HCT116 (cell line): Measurements from ENCODE around the gene PARP9.
"Not testable (repeated sequence)": the region's sequence is repeated elsewhere in the genome, so short reads cannot be mapped to it uniquely, and the experiment has no call there.

Source experiments
- CTCF ChIP-seq, 3 experiments: fragments of 200-600 bp in 1 of 3; sonication (generic) in 1 of 3; IDR thresholded peaks in 2 of 3; conservative IDR thresholded peaks in 1 of 3; 2 replicates each; pipeline ENCODE4 v1.5.1; 2012 to 2017; ENCODE audit warnings: low read depth in 2 of 3, low read length in 2 of 3, antibody characterized with exemption in 1 of 3, borderline replicate concordance in 1 of 3, control low read depth in 1 of 3, mild to moderate bottlenecking in 1 of 3, mixed read lengths in 1 of 3, mixed run types in 1 of 3, moderate library complexity in 1 of 3; ENCODE audit not compliant: insufficient read depth in 1 of 3
- EZH2 ChIP-seq: fragments of 200-600 bp; sonication (generic); IDR thresholded peaks from 2 replicates; pipeline ENCODE4 v1.6.1; 2017; ENCODE audit warnings: antibody characterized with exemption, mixed run types
- POLR2A ChIP-seq: IDR thresholded peaks from 2 replicates; pipeline ENCODE4 v1.7.0; 2011; ENCODE audit warnings: borderline replicate concordance; ENCODE audit not compliant: insufficient read depth, insufficient read length; ENCODE audit errors: extremely low read depth
- SP1 ChIP-seq: IDR thresholded peaks from 2 replicates; pipeline ENCODE4 v1.6.1; 2012; ENCODE audit warnings: low read depth
- TF ChIP-seq, protein P1 (sequence below): IDR thresholded peaks from 2 replicates; pipeline ENCODE4 v1.6.1; 2011; ENCODE audit warnings: mild to moderate bottlenecking, low read length, moderate library complexity; ENCODE audit not compliant: insufficient replicate concordance; ENCODE audit errors: extremely low read depth

- TF ChIP-seq EZH2; SP1; CTCF (IDR thresholded peaks at IDR 0.05 in 2 of 3, conservative IDR thresholded peaks at IDR 0.05 in 1 of 3; ENCODE audit: borderline replicate concordance in 1 of 3, insufficient read depth in 1 of 3, low read depth in 2 of 3, low read length in 2 of 3); POLR2A: not testable (repeated sequence)
- TF ChIP-seq, protein P1, sequence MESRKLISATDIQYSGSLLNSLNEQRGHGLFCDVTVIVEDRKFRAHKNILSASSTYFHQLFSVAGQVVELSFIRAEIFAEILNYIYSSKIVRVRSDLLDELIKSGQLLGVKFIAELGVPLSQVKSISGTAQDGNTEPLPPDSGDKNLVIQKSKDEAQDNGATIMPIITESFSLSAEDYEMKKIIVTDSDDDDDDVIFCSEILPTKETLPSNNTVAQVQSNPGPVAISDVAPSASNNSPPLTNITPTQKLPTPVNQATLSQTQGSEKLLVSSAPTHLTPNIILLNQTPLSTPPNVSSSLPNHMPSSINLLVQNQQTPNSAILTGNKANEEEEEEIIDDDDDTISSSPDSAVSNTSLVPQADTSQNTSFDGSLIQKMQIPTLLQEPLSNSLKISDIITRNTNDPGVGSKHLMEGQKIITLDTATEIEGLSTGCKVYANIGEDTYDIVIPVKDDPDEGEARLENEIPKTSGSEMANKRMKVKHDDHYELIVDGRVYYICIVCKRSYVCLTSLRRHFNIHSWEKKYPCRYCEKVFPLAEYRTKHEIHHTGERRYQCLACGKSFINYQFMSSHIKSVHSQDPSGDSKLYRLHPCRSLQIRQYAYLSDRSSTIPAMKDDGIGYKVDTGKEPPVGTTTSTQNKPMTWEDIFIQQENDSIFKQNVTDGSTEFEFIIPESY: not testable (repeated sequence)
Observed at GRCh38 chr3:122568131-122568530, 4.0 kb upstream of the PARP9 start.
